Measurements from ENCODE around the gene SNRPN. TPM values are rescaled to one million over a fixed set of nuclear protein-coding genes. Genes with fewer than 3 reads are reported as not detected.
"Not testable (repeated sequence)": the region's sequence is repeated elsewhere in the genome, so short reads cannot be mapped to it uniquely, and the experiment has no call there.

Gene SNRPN
- total RNA-seq, 4 donors from 2014 or later = 18.5 to 75.6 (median 39.6) TPM

GRCh38 chr15:24924153-24924552 lies 30.6 kb upstream of the SNRPN start:
- WGBS, 2 donors (ENCODE audit: low coverage in 1 of 2) = 80 to 90% methylated on average over 3 of the region's 3 CpGs
- intact Hi-C loops (cut with DNase I; ENCODE audit: low total_unique reads) (no loop called here), in situ Hi-C loops (cut with MboI; ENCODE audit: low pct_ligation_motif_present in 1 of 4, low pct_unique_long_range_greater_than_20kb in 1 of 4, low sequenced_read_pairs in 3 of 4) (no loop called here)
- TF ChIP-seq, protein P1, sequence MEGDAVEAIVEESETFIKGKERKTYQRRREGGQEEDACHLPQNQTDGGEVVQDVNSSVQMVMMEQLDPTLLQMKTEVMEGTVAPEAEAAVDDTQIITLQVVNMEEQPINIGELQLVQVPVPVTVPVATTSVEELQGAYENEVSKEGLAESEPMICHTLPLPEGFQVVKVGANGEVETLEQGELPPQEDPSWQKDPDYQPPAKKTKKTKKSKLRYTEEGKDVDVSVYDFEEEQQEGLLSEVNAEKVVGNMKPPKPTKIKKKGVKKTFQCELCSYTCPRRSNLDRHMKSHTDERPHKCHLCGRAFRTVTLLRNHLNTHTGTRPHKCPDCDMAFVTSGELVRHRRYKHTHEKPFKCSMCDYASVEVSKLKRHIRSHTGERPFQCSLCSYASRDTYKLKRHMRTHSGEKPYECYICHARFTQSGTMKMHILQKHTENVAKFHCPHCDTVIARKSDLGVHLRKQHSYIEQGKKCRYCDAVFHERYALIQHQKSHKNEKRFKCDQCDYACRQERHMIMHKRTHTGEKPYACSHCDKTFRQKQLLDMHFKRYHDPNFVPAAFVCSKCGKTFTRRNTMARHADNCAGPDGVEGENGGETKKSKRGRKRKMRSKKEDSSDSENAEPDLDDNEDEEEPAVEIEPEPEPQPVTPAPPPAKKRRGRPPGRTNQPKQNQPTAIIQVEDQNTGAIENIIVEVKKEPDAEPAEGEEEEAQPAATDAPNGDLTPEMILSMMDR (IDR thresholded peaks at IDR 0.05) = no peak
- TF ChIP-seq POLR2AphosphoS5 (IDR thresholded peaks at IDR 0.05) (no peak), EP300 (IDR thresholded peaks at IDR 0.05; ENCODE audit: low read depth) (no peak), POLR2A (IDR thresholded peaks at IDR 0.05) (no peak)
- no peak for DNase-seq
- H3K27me3 ChIP-seq = no peaks in the 10 kb centered on the region
- H3K36me3 ChIP-seq = no peaks in the 10 kb centered on the region
- H3K27ac ChIP-seq = no peak overlapping the region
- H3K4me1 ChIP-seq = no peaks in the 10 kb centered on the region
- peaks cover 0 to 4% of the 10 kb centered on the region in 2 donors for H3K9me3 ChIP-seq
- no peak overlapping the region for H3K4me3 ChIP-seq

GRCh38 chr15:24924621-24925020 lies 30.2 kb upstream of the SNRPN start:
- no peaks in the 10 kb centered on the region for H3K36me3 ChIP-seq
- H3K27ac ChIP-seq = no peak overlapping the region
- H3K4me1 ChIP-seq = no peaks in the 10 kb centered on the region
- peaks cover 0 to 4% of the 10 kb centered on the region in 2 donors for H3K9me3 ChIP-seq
- in situ Hi-C loops (cut with MboI; ENCODE audit: low pct_ligation_motif_present in 1 of 4, low pct_unique_long_range_greater_than_20kb in 1 of 4, low sequenced_read_pairs in 3 of 4) = no loop called here
- H3K4me3 ChIP-seq = no peak overlapping the region
- no peaks in the 10 kb centered on the region for H3K27me3 ChIP-seq
- no peak for DNase-seq
- 70% methylated on average over 2 of the region's 2 CpGs; no CpG with 5 or more reads in 1 of the 2 donors for WGBS, 2 donors (ENCODE audit: low coverage in 1 of 2)
- TF ChIP-seq POLR2AphosphoS5 (IDR thresholded peaks at IDR 0.05) = no peak
- TF ChIP-seq, protein P1 (IDR thresholded peaks at IDR 0.05) = no peak
- TF ChIP-seq EP300 (IDR thresholded peaks at IDR 0.05; ENCODE audit: low read depth) = no peak
- no peak for TF ChIP-seq POLR2A (IDR thresholded peaks at IDR 0.05)
- intact Hi-C loops (cut with DNase I; ENCODE audit: low total_unique reads) = no loop called here

GRCh38 chr15:24931874-24932732 lies 22.7 kb upstream of the SNRPN start:
- H3K4me1 ChIP-seq; DNase-seq; H3K9me3 ChIP-seq; H3K27me3 ChIP-seq; H3K27ac ChIP-seq; H3K36me3 ChIP-seq; H3K4me3 ChIP-seq; in situ Hi-C loops (cut with MboI; ENCODE audit: low pct_ligation_motif_present in 1 of 4, low pct_unique_long_range_greater_than_20kb in 1 of 4, low sequenced_read_pairs in 3 of 4); intact Hi-C loops (cut with DNase I; ENCODE audit: low total_unique reads): not testable (repeated sequence)
- 83% methylated on average over 10 of the region's 10 CpGs; no CpG with 5 or more reads in 1 of the 2 donors for WGBS, 2 donors (ENCODE audit: low coverage in 1 of 2)

- no peaks in the 10 kb centered on the region for H3K36me3 ChIP-seq
- no peak for DNase-seq
- H3K27ac ChIP-seq = no peak overlapping the region
- H3K4me3 ChIP-seq = no peak overlapping the region
- intact Hi-C loops (cut with DNase I; ENCODE audit: low total_unique reads) (no loop called here), in situ Hi-C loops (cut with MboI; ENCODE audit: low pct_ligation_motif_present in 1 of 4, low pct_unique_long_range_greater_than_20kb in 1 of 4, low sequenced_read_pairs in 3 of 4) (no loop called here)
- H3K4me1 ChIP-seq = no peaks in the 10 kb centered on the region
- H3K27me3 ChIP-seq = no peaks in the 10 kb centered on the region
- H3K9me3 ChIP-seq = no peaks in the 10 kb centered on the region
- TF ChIP-seq, protein P1 (IDR thresholded peaks at IDR 0.05) = no peak
- no peak for TF ChIP-seq POLR2A (IDR thresholded peaks at IDR 0.05)
- TF ChIP-seq POLR2AphosphoS5 (IDR thresholded peaks at IDR 0.05) = no peak
- no peak for TF ChIP-seq EP300 (IDR thresholded peaks at IDR 0.05; ENCODE audit: low read depth)
- WGBS, 2 donors (ENCODE audit: low coverage in 1 of 2) = 80 to 92% methylated on average over 2 to 7 of the region's 7 CpGs
Measured at GRCh38 chr15:24933716-24934115, 21.1 kb upstream of the SNRPN start.

DNA sequence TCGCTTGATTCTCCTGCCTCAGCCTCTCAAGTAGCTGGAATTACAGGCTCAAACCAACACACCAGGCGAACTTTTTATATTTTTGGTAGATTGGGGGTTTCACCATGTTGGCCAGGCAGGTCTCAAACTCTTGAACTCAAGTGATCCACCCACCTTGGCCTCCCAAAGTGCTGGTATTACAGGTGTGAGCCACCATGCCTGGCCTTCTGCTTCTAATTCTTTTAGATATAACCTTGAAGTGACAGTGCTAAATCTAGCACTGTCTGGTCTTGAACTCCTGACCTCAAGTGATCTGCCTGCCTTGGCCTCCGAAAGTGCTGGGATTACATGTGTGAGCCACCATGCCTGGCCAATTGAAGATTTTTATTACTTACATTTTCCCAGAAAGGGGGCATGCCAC lies 16.6 kb upstream of the SNRPN start:
- H3K4me3 ChIP-seq; H3K27ac ChIP-seq; DNase-seq; in situ Hi-C loops (cut with MboI; ENCODE audit: low pct_ligation_motif_present in 1 of 4, low pct_unique_long_range_greater_than_20kb in 1 of 4, low sequenced_read_pairs in 3 of 4); H3K9me3 ChIP-seq; H3K4me1 ChIP-seq; intact Hi-C loops (cut with DNase I; ENCODE audit: low total_unique reads); H3K27me3 ChIP-seq; H3K36me3 ChIP-seq: not testable (repeated sequence)
- WGBS, 2 donors (ENCODE audit: low coverage in 1 of 2) = 57 to 74% methylated on average over 3 of the region's 3 CpGs
